AG04450 (cell line): ENCODE results near the gene SLC8A1. TPM values are rescaled to one million over a fixed set of nuclear protein-coding genes. Genes with fewer than 3 reads are reported as not detected.

Experiments used
- CTCF ChIA-PET: fragments of 300-600, 350-600 bp; formaldehyde crosslinking; extraction: SDS; loops from one replicate; lab custom pipeline; 2022; ENCODE audit warnings: antibody characterized with exemption, inconsistent platforms; lab: Charles Lee
- POLR2A ChIA-PET: fragments of 350-600 bp; formaldehyde crosslinking; extraction: SDS; loops from one replicate; lab custom pipeline; 2021; ENCODE audit warnings: antibody characterized with exemption, inconsistent platforms; lab: Yijun Ruan, JAX
- DNase-seq: peaks from one replicate; pipeline ENCODE4 v3.0.0-alpha.2; 2011; ENCODE audit warnings: low read depth, low spot score
- H3K27ac ChIP-seq: one replicate; pipeline ENCODE4 v1.5.1; 2012; ENCODE audit warnings: low read depth, low read length, control low read depth
- H3K27me3 ChIP-seq: one replicate; pipeline ENCODE4 v1.6.0; 2012; ENCODE audit warnings: low read length; ENCODE audit not compliant: control insufficient read depth, insufficient read depth
- H3K4me3 ChIP-seq: 2 replicates; pipeline ENCODE4 v1.5.1; 2011; ENCODE audit warnings: mild to moderate bottlenecking, low read depth, low read length, control low read depth
- H3K9me3 ChIP-seq: 2 replicates; pipeline ENCODE4 v1.5.1; 2012; ENCODE audit warnings: low read length; ENCODE audit not compliant: control insufficient read depth, insufficient read depth
- polyA plus RNA-seq: library from polyadenylated mRNA; depleted of rRNA; stranded (reverse); fragments of >200 nt; gene quantifications from 2 replicates; pipeline ENCODE4 v1.2.3, GENCODE V29; 2011
- TF ChIP-seq, protein P1 (sequence below): IDR thresholded peaks from 2 replicates; pipeline ENCODE4 v1.5.1; 2011; ENCODE audit warnings: low read depth, low read length, control low read depth, inconsistent platforms

Gene SLC8A1
- polyA plus RNA-seq, 1 experiment: 19.3 TPM

DNA sequence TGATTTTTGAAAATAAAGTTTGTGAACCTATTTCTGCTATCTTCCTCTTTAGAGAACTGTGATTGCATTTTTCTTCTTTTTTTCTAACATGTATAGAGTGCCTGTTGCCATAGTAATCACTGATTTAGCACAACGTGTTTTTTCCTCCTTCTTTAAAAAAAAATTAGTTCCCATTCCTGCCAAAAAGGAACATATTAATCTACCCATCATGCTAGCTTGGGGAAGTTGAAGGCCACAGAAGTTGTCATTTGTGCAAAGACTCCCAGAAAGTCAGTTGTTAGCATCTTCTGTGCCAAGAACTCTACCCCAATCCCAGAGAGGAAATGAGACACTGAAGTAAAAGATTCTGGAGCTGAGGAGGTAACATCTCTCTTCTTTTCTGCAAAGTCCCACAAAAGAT is 57.3 kb downstream of the SLC8A1 start:
- H3K9me3 ChIP-seq: no peaks in the 10 kb centered on the region
- no peak for DNase-seq
- ChIA-PET POLR2A (no interaction called here), CTCF (no interaction called here)
- no peaks in the 10 kb centered on the region for H3K27me3 ChIP-seq
- TF ChIP-seq, protein P1, sequence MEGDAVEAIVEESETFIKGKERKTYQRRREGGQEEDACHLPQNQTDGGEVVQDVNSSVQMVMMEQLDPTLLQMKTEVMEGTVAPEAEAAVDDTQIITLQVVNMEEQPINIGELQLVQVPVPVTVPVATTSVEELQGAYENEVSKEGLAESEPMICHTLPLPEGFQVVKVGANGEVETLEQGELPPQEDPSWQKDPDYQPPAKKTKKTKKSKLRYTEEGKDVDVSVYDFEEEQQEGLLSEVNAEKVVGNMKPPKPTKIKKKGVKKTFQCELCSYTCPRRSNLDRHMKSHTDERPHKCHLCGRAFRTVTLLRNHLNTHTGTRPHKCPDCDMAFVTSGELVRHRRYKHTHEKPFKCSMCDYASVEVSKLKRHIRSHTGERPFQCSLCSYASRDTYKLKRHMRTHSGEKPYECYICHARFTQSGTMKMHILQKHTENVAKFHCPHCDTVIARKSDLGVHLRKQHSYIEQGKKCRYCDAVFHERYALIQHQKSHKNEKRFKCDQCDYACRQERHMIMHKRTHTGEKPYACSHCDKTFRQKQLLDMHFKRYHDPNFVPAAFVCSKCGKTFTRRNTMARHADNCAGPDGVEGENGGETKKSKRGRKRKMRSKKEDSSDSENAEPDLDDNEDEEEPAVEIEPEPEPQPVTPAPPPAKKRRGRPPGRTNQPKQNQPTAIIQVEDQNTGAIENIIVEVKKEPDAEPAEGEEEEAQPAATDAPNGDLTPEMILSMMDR: no peak
- no peak overlapping the region for H3K27ac ChIP-seq
- H3K4me3 ChIP-seq: no peak overlapping the region

DNA sequence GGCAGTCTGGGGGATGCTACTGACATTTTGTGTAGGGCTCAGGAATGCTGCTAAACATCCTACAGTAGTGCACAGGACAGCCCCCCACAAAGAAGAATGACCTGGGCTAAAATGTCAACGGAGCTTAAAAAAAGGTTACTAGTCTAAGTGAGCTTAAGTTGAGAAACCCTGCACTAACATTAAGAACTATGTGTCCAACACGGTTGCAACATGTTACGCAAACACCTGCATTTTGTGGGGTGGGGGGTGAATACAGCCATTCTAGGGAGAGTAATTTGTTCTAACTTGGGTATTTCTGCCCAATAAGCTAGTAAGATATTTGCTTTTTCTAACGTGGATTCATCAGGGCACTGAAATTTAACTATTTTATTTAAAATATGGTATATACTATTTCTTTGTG is 57.9 kb downstream of the SLC8A1 start:
- Histone ChIP-seq H3K9me3 (no peaks in the 10 kb centered on the region), H3K27me3 (no peaks in the 10 kb centered on the region), H3K27ac (no peak overlapping the region), H3K4me3 (no peak overlapping the region)
- TF ChIP-seq, protein P1: no peak
- ChIA-PET POLR2A (no interaction called here), CTCF (interaction anchor here (0.7 kb wide), 1 partner anchor 149 kb away, joined by 5 read pairs; no protein-coding TSS in a partner anchor)
- no peak for DNase-seq

DNA sequence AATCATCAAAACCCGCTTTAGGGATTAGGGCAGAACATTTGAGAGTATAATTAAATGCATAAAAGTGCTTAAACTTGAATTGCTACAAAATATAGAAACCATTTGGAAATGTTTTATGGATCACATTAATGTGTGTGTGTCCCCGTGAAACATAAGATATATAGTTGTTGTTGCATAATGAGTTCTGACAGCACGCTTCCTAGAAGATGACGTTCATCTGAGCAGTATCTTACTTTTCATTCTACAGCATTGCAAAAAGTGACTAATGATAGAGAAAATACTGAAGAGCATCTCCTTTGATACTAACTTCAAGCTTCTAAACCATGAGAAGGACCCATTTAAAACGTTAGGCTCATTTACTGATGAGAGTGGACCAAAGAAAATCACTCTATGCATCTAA is 63.7 kb downstream of the SLC8A1 start:
- TF ChIP-seq, protein P1: no peak
- DNase-seq: no peak
- H3K27ac ChIP-seq: no peak overlapping the region
- H3K4me3 ChIP-seq: no peak overlapping the region
- H3K9me3 ChIP-seq: no peaks in the 10 kb centered on the region
- CTCF ChIA-PET: no interaction called here
- POLR2A ChIA-PET: no interaction called here
- H3K27me3 ChIP-seq: no peaks in the 10 kb centered on the region

DNA sequence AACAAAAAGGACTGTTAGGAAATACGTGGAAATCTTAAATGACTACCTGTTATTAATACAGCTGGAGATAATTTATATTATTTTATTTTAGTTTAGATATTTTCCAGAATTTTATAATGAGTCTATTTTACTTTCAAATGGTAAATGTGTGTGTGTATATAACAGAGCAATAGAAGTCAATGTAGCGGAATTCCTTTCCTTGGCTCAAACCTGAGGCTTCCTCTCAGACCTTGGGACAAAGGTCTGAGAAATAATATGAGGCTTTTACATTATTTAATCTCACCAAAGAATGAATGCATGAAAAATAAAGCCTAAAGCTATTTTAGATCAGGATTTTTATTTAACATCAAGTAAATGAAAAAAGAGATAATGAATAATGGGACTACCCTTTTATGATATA is 65.7 kb downstream of the SLC8A1 start:
- Histone ChIP-seq H3K27ac (no peak overlapping the region), H3K4me3 (no peak overlapping the region), H3K9me3 (peaks cover 5% of the 10 kb centered on the region; the same call in 1 of the 2 replicates), H3K27me3 (no peaks in the 10 kb centered on the region)
- TF ChIP-seq, protein P1: no peak
- no peak for DNase-seq
- CTCF ChIA-PET: interaction anchor here (0.6 kb wide), 1 partner anchor 286 kb away, joined by 3 read pairs; no protein-coding TSS in a partner anchor
- POLR2A ChIA-PET: no interaction called here

DNA sequence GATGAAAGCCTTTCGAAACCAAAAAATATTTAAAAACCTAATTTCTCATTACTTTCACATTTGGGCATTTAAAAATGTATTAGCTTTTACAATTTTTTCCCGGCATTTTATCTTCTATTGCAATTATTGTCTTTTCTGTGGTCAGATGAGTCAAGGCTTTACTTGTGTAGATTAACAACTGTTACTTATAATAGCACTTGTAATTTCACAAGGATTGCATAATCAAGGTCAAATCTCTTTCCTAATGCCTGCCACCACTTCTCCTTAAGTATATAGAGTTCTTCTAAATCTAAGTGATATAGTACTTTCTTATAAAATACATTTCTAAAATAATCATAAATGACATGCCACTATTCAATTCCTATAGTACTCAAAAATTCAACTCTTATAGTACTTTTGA is 67.2 kb downstream of the SLC8A1 start:
- peak; percentile 49 for DNase-seq
- POLR2A ChIA-PET: no interaction called here
- Histone ChIP-seq H3K4me3 (no peak overlapping the region), H3K9me3 (peaks cover 7% of the 10 kb centered on the region; the same call in 1 of the 2 replicates), H3K27me3 (no peaks in the 10 kb centered on the region), H3K27ac (no peak overlapping the region)
- CTCF ChIA-PET: no interaction called here
- TF ChIP-seq, protein P1: no peak
